ENCODE results near the gene EXOC3.

DNA sequence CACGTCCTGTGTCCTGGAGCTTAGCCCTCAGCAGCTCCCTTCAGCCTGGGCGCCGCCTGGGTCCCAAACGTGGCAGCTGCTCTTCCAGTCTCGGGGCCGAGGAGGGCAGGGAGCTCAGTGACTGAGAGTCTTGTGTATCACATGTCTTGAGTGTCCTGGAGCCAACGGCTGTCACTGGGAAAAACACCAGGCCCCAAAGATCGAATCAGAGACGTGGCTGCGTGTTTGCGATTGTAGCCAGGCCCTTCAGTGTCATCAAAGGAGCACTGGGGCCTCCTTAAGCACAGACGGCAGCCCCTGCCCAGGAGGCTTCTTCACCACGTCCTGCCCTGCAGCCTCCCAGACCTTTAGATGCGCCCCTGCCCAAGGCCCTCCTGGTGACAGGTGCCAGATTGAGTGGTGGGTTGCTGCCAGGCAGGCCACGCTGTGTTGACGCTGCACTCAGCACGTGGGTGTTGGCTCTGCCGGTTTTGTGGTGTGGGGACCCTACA, 5.7 kb upstream of the EXOC3 start:
- TF ChIP-seq CTCF (conservative IDR thresholded peaks at IDR 0.05; ENCODE audit: low read length) (no peak), EZH2phosphoT487 (IDR thresholded peaks at IDR 0.05; ENCODE audit: borderline replicate concordance, low read depth, low read length) (no peak)

Data from OCI-LY7 (cell line).